Measurements from ENCODE around the gene FRY.

DNA sequence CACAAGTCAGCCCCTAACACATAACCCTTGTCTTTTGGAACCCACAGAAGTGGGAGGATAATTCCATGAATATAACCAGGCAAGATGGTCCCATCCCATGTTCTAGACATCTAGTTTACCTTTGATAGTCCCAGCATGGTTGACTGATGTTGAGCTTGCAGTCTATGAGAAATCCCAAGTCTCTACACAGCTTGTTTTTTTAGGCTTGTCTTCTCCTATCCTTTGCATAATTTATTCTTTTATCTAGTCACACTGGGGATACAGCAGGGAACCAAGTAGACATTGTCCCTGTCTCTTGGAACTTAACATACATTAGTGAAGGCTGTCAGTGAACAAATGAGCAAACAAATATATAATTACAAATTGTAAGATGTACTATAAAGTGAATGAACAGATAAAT lies 19.6 kb upstream of the FRY start:
- TF ChIP-seq EZH2 (IDR thresholded peaks at IDR 0.05) (no peak), POLR2AphosphoS5 (IDR thresholded peaks at IDR 0.05; ENCODE audit: borderline replicate concordance, low read depth, low read length) (no peak)
